HepG2 (cell line): ENCODE data around the gene SLC26A3. TPM values are rescaled to one million over a fixed set of nuclear protein-coding genes. Genes with fewer than 3 reads are reported as not detected.

Source experiments
- ATF1 ChIP-seq: IDR thresholded peaks from 2 replicates; pipeline ENCODE4 v1.6.1; 2016; ENCODE audit warnings: mild to moderate bottlenecking, control low read depth
- ATRX ChIP-seq: sonication (generic); formaldehyde crosslinking; IDR thresholded peaks from 2 replicates; pipeline ENCODE4 v1.4.0; 2020; ENCODE audit warnings: missing genetic modification reagents, borderline replicate concordance
- FOXK1 ChIP-seq: sonication (generic); formaldehyde crosslinking; IDR thresholded peaks from 2 replicates; pipeline ENCODE4 v1.4.0; 2020; ENCODE audit warnings: low read depth, missing genetic modification reagents, borderline replicate concordance
- HNRNPL ChIP-seq: fragments of 200-400 bp; formaldehyde crosslinking; IDR thresholded peaks from 2 replicates; pipeline ENCODE4 v1.6.1; 2017; ENCODE audit warnings: mild to moderate bottlenecking, low read depth, low read length
- HOXA7 ChIP-seq: sonication (generic); formaldehyde crosslinking; IDR thresholded peaks from 2 replicates; pipeline ENCODE4 v1.8.1; 2022; ENCODE audit warnings: mild to moderate bottlenecking, missing genetic modification reagents, moderate library complexity
- KDM6A ChIP-seq: IDR thresholded peaks from 2 replicates; pipeline ENCODE4 v1.6.1; 2016; ENCODE audit warnings: low read depth
- NFE2L1 ChIP-seq: sonication (generic); formaldehyde crosslinking; IDR thresholded peaks from 2 replicates; pipeline ENCODE4 v1.4.0; 2020; ENCODE audit warnings: missing genetic modification reagents, mild to moderate bottlenecking, borderline replicate concordance
- NFKB2 ChIP-seq: sonication (generic); formaldehyde crosslinking; IDR thresholded peaks from 2 replicates; pipeline ENCODE4 v1.4.0; 2020; ENCODE audit warnings: missing genetic modification reagents, borderline replicate concordance
- NR2F1 ChIP-seq, 2 experiments: fragments of 450-650 bp in 1 of 2; formaldehyde crosslinking in 1 of 2; IDR thresholded peaks; 2 replicates each; pipeline versions ENCODE4 v1.5.0 to v1.6.1; 2016 to 2020; ENCODE audit warnings: mild to moderate bottlenecking in 1 of 2, missing compliant biosample characterization in 1 of 2, missing genetic modification reagents in 1 of 2, moderate library complexity in 1 of 2
- RXRB ChIP-seq: IDR thresholded peaks from 2 replicates; pipeline ENCODE4 v1.6.1; 2016; ENCODE audit warnings: borderline replicate concordance, missing genetic modification reagents, missing compliant biosample characterization
- THAP9 ChIP-seq: sonication (generic); formaldehyde crosslinking; IDR thresholded peaks from 2 replicates; pipeline ENCODE4; 2020; ENCODE audit warnings: missing genetic modification reagents, mild to moderate bottlenecking, borderline replicate concordance
- TMF1 ChIP-seq: sonication (generic); formaldehyde crosslinking; IDR thresholded peaks from 2 replicates; pipeline ENCODE4 v1.8.1; 2022; ENCODE audit warnings: low read depth, missing genetic modification reagents
- TP53 ChIP-seq: sonication (generic); formaldehyde crosslinking; conservative IDR thresholded peaks from 2 replicates; pipeline ENCODE4 v1.4.0; 2020; ENCODE audit warnings: missing genetic modification reagents
- TRIM22 ChIP-seq: fragments of 450-650 bp; IDR thresholded peaks from 2 replicates; pipeline ENCODE4 v1.6.1; 2017
- UBTF ChIP-seq: sonication (generic); formaldehyde crosslinking; IDR thresholded peaks from 2 replicates; pipeline ENCODE4 v1.4.0; 2020; ENCODE audit warnings: mild to moderate bottlenecking, missing genetic modification reagents
- ZFY ChIP-seq: sonication (generic); formaldehyde crosslinking; IDR thresholded peaks from 2 replicates; pipeline ENCODE4 v1.4.0; 2020; ENCODE audit warnings: missing genetic modification reagents
- ZNF343 ChIP-seq: sonication (generic); formaldehyde crosslinking; IDR thresholded peaks from 2 replicates; pipeline ENCODE4 v1.4.0; 2020; ENCODE audit warnings: mild to moderate bottlenecking, missing genetic modification reagents
- ZNF430 ChIP-seq: sonication (generic); formaldehyde crosslinking; IDR thresholded peaks from 2 replicates; pipeline ENCODE4 v1.9.0; 2021; ENCODE audit warnings: mild to moderate bottlenecking, missing genetic modification reagents
- ZNF44 ChIP-seq: sonication (generic); formaldehyde crosslinking; IDR thresholded peaks from 2 replicates; pipeline ENCODE4 v1.5.1; 2020; ENCODE audit warnings: mild to moderate bottlenecking, missing genetic modification reagents
- ZNF75D ChIP-seq: sonication (generic); formaldehyde crosslinking; IDR thresholded peaks from 2 replicates; pipeline ENCODE4 v1.8.1; 2023; ENCODE audit warnings: missing genetic modification reagents, mild to moderate bottlenecking, borderline replicate concordance
- ZNF839 ChIP-seq: sonication (generic); formaldehyde crosslinking; IDR thresholded peaks from 2 replicates; pipeline ENCODE4 v1.4.0; 2020; ENCODE audit warnings: missing genetic modification reagents, mild to moderate bottlenecking, borderline replicate concordance
- ZSCAN31 ChIP-seq: sonication (generic); formaldehyde crosslinking; IDR thresholded peaks from 2 replicates; pipeline ENCODE4 v1.5.0; 2020; ENCODE audit warnings: low read depth, mild to moderate bottlenecking, missing genetic modification reagents
- ZSCAN9 ChIP-seq: IDR thresholded peaks from 2 replicates; pipeline ENCODE4 v1.6.1; 2016; ENCODE audit warnings: borderline replicate concordance
- polyA plus RNA-seq, 8 experiments: library from polyadenylated mRNA; depleted of rRNA in 3 of 8; stranded (reverse) in 7 of 8; unstranded in 1 of 8; fragments of >200 nt; fragmentation: Illumina TruSeq in 4 of 8; extraction: Trizol in 4 of 8; gene quantifications; 2 replicates each; pipeline versions ENCODE4 v1.2.1 to v1.2.3, GENCODE V29; 2011 to 2016; ENCODE audit warnings: low read depth in 4 of 8, missing spikeins in 1 of 8, mixed read lengths in 1 of 8; ENCODE audit not compliant: insufficient read depth in 1 of 8
- total RNA-seq, 5 experiments: library from RNA; depleted of rRNA; stranded (reverse); fragments of >200 nt; fragmentation: Illumina TruSeq; extraction: Trizol; gene quantifications; 2 replicates each; pipeline ENCODE4 v1.2.3, GENCODE V29; 2016; ENCODE audit warnings: low read depth in 1 of 5

Gene SLC26A3
- total and polyA plus RNA-seq, 2 of the 13 experiments (the other 11 are each of a cell fraction or from before 2014, with no cell fraction given): 0.11 to 0.30 TPM

- TF ChIP-seq HOXA7 (CRISPR knock-in tag) (no peak), ZNF839 (peak; percentile 41; the same call in 1 of the 2 replicates), UBTF (CRISPR knock-in tag) (peak; percentile 66; the same call in 1 of the 2 replicates), FOXK1 (peak; percentile 98), KDM6A (CRISPR knock-in tag) (no peak), NR2F1 (CRISPR knock-in tag; IDR thresholded peaks at IDR 0.05) (peak in 1 of 2 experiments; percentile 52; a peak in 2 of 4 replicates), ZNF343 (CRISPR knock-in tag) (no peak), ZNF75D (CRISPR knock-in tag) (no peak), TP53 (peak; percentile 51; the same call in 1 of the 2 replicates), ZSCAN9 (no peak), ZNF430 (CRISPR knock-in tag) (peak; percentile 67; the same call in 1 of the 2 replicates), THAP9 (CRISPR knock-in tag) (peak; percentile 77; the same call in 1 of the 2 replicates), NFE2L1 (no peak), ZFY (peak; percentile 94), ATF1 (no peak), HNRNPL (0 out of 2 replicates have a peak, but pooled peaks have one; percentile 14), RXRB (peak; percentile 66; the same call in 1 of the 2 replicates), NFKB2 (CRISPR knock-in tag) (peak; percentile 80; the same call in 1 of the 2 replicates), ZNF44 (CRISPR knock-in tag) (peak; percentile 40; the same call in 1 of the 2 replicates), ATRX (CRISPR knock-in tag) (no peak), ZSCAN31 (CRISPR knock-in tag) (no peak; the same call in none of the 2 replicates), TMF1 (CRISPR knock-in tag) (0 out of 2 replicates have a peak, but pooled peaks have one; percentile 39), TRIM22 (no peak)
These were observed 59.3 kb downstream of the SLC26A3 start, which contains the start of gene CBLL1 (continued) for GRCh38 chr7:107743567-107744344.
